ENCODE data around the gene CDYL.

DNA sequence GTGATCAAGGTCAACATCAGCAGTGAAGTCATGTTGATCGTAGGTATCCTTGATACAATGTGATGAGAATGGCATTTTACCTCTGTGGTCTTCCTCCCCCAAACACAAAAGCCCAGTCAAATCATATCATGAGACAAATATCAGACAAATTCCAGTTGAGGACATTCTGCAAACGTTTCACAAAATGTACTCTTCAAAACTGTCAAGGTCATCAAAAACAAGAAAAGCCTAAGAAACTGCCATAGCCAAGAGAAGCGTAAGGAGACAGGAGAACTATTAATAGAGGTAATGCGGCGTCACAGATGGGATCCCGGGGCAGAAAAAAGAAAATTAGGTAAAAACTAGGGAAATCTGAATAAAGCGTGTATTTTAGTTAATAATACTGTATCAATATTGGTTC is 7.4 kb upstream of the CDYL start:
- TF ChIP-seq TEAD4 (IDR thresholded peaks at IDR 0.05): no peak
- no peak for TF ChIP-seq YY1 (IDR thresholded peaks at IDR 0.05; ENCODE audit: low read depth)
- TF ChIP-seq RAD21 (IDR thresholded peaks at IDR 0.05; ENCODE audit: low read depth): no peak
- TF ChIP-seq TAF1 (IDR thresholded peaks at IDR 0.05; ENCODE audit: low read depth): no peak
- TF ChIP-seq, protein P1, sequence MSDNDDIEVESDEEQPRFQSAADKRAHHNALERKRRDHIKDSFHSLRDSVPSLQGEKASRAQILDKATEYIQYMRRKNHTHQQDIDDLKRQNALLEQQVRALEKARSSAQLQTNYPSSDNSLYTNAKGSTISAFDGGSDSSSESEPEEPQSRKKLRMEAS (IDR thresholded peaks at IDR 0.05): no peak
- no peak for TF ChIP-seq EP300 (IDR thresholded peaks at IDR 0.05; ENCODE audit: borderline replicate concordance)
- TF ChIP-seq FOXM1 (IDR thresholded peaks at IDR 0.05; ENCODE audit: borderline replicate concordance, low read depth): no peak
- TF ChIP-seq TCF12 (IDR thresholded peaks at IDR 0.05; ENCODE audit: low read depth): no peak
- TF ChIP-seq, protein P2, sequence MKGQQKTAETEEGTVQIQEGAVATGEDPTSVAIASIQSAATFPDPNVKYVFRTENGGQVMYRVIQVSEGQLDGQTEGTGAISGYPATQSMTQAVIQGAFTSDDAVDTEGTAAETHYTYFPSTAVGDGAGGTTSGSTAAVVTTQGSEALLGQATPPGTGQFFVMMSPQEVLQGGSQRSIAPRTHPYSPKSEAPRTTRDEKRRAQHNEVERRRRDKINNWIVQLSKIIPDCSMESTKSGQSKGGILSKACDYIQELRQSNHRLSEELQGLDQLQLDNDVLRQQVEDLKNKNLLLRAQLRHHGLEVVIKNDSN (IDR thresholded peaks at IDR 0.05): no peak
- TF ChIP-seq, protein P3, sequence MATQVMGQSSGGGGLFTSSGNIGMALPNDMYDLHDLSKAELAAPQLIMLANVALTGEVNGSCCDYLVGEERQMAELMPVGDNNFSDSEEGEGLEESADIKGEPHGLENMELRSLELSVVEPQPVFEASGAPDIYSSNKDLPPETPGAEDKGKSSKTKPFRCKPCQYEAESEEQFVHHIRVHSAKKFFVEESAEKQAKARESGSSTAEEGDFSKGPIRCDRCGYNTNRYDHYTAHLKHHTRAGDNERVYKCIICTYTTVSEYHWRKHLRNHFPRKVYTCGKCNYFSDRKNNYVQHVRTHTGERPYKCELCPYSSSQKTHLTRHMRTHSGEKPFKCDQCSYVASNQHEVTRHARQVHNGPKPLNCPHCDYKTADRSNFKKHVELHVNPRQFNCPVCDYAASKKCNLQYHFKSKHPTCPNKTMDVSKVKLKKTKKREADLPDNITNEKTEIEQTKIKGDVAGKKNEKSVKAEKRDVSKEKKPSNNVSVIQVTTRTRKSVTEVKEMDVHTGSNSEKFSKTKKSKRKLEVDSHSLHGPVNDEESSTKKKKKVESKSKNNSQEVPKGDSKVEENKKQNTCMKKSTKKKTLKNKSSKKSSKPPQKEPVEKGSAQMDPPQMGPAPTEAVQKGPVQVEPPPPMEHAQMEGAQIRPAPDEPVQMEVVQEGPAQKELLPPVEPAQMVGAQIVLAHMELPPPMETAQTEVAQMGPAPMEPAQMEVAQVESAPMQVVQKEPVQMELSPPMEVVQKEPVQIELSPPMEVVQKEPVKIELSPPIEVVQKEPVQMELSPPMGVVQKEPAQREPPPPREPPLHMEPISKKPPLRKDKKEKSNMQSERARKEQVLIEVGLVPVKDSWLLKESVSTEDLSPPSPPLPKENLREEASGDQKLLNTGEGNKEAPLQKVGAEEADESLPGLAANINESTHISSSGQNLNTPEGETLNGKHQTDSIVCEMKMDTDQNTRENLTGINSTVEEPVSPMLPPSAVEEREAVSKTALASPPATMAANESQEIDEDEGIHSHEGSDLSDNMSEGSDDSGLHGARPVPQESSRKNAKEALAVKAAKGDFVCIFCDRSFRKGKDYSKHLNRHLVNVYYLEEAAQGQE (IDR thresholded peaks at IDR 0.05; ENCODE audit: low read depth): no peak

Measured in Ishikawa (cell line).